HL-60 (cell line): ENCODE data around the gene UBXN7.
"Not testable (repeated sequence)": the region's sequence is repeated elsewhere in the genome, so short reads cannot be mapped to it uniquely, and the experiment has no call there.

Experiments
- DNase-seq, 2 experiments: peaks; one replicate each; pipeline ENCODE4 v3.0.0-alpha.2; 2010 to 2020; ENCODE audit warnings: low read depth in 1 of 2, low spot score in 1 of 2
- H3K27ac ChIP-seq: fragments of 250-450 bp; sonication (Bioruptor Pico); replicated peaks from 2 replicates; pipeline ENCODE4 v1.5.1; 2020; ENCODE audit warnings: mild to moderate bottlenecking, moderate library complexity
- H3K27me3 ChIP-seq: fragments of 250-450 bp; sonication (Bioruptor Pico); 2 replicates; pipeline ENCODE4 v1.5.1; 2021; ENCODE audit warnings: mild to moderate bottlenecking, moderate library complexity; ENCODE audit not compliant: insufficient read depth, poor library complexity, severe bottlenecking
- H3K4me3 ChIP-seq: replicated peaks from 2 replicates; pipeline ENCODE4 v1.5.1; 2011; ENCODE audit warnings: mild to moderate bottlenecking, control low read depth, low read length; ENCODE audit not compliant: insufficient read depth
- GABPA ChIP-seq: IDR thresholded peaks from 2 replicates; pipeline ENCODE4 v1.6.1; 2012; ENCODE audit warnings: low read depth
- POLR2AphosphoS5 ChIP-seq: IDR thresholded peaks from 2 replicates; pipeline ENCODE4 v1.6.1; 2012; ENCODE audit warnings: low read depth
- SPI1 ChIP-seq: IDR thresholded peaks from 2 replicates; pipeline ENCODE4 v1.6.1; 2012; ENCODE audit warnings: low read depth, mild to moderate bottlenecking, borderline replicate concordance
- TF ChIP-seq, protein P1 (sequence below): IDR thresholded peaks from one replicate; pipeline ENCODE4 v1.5.1; 2011; ENCODE audit warnings: low read length, control low read depth, inconsistent platforms; ENCODE audit not compliant: insufficient read depth
- TF ChIP-seq, protein P2 (sequence below): IDR thresholded peaks from 2 replicates; pipeline ENCODE4 v1.6.1; 2012; ENCODE audit warnings: low read depth; ENCODE audit not compliant: insufficient replicate concordance

The UBXN7 gene

DNA sequence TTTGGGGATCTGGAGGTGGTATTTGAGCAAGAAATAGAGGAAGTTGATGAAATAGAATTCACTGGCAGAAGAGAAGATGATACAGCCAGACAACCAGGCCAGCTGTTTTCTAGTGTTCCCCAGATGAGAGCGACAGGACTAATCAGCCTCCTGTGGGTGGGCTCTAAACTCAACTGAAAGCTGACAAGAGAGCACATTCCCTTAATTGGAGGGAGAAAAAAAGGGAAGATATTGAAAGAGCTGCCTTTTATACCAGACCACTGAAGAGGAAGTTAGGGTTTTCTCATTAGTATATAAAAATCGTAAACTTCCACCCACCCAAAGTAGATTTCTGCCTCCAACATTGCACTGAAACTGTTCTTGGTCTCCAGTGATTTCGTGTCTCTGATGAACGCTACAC is 87.6 kb downstream of the UBXN7 start:
- TF ChIP-seq POLR2AphosphoS5: no peak
- no peak for TF ChIP-seq GABPA
- peak; percentile 47; the same call in 1 of the 2 replicates for TF ChIP-seq SPI1
- Histone ChIP-seq H3K27ac (no peak overlapping the region), H3K27me3 (no peaks in the 10 kb centered on the region), H3K4me3 (no peak overlapping the region)
- peak in 1 of 2 experiments; percentile 74 for DNase-seq

DNA sequence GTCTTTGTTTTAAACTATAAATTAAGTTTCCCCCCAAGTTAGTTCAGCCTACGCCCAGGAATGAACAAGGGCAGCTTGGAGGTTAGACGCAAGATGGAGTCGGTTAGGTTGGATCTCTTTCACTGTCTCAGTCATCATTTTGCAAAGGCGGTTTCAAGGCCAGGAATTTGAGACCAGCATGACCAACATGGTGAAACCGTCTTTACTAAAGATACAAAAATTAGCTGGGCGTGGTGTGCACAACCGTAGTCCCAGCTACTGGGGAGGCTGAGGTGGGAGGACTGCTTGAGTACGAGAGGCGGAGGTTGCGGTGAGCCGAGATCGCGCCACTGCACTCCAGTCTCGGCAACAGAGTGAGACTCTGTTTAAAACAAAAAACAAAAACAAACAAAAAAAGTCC is 88.3 kb downstream of the UBXN7 start:
- DNase-seq, H3K27ac ChIP-seq, H3K27me3 ChIP-seq, H3K4me3 ChIP-seq: not testable (repeated sequence)

DNA sequence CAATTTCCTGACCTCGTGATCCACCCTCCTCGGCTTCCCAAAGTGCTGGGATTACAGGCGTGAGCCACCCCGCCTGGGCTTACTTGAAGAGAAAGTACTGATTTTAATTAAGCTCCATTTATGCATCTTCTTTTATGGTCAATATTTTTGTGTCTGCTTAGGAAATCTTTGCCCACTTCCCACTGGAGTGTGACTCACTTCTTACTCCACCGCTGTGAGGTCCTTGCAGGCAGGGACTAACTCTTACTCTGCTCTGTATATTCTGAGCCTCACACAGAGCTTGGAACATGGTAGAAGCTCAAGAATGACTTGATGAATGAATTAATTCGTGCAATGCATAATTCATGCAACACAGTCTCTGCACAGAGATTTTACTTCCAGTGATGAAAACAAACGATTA is 91.1 kb downstream of the UBXN7 start:
- DNase-seq: peak; percentile 36 to 77
- H3K27me3 ChIP-seq: no peaks in the 10 kb centered on the region
- H3K27ac ChIP-seq: no peak overlapping the region
- no peak overlapping the region for H3K4me3 ChIP-seq
- TF ChIP-seq, protein P1, sequence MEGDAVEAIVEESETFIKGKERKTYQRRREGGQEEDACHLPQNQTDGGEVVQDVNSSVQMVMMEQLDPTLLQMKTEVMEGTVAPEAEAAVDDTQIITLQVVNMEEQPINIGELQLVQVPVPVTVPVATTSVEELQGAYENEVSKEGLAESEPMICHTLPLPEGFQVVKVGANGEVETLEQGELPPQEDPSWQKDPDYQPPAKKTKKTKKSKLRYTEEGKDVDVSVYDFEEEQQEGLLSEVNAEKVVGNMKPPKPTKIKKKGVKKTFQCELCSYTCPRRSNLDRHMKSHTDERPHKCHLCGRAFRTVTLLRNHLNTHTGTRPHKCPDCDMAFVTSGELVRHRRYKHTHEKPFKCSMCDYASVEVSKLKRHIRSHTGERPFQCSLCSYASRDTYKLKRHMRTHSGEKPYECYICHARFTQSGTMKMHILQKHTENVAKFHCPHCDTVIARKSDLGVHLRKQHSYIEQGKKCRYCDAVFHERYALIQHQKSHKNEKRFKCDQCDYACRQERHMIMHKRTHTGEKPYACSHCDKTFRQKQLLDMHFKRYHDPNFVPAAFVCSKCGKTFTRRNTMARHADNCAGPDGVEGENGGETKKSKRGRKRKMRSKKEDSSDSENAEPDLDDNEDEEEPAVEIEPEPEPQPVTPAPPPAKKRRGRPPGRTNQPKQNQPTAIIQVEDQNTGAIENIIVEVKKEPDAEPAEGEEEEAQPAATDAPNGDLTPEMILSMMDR: no peak
- TF ChIP-seq SPI1 (peak; percentile 56; the same call in 1 of the 2 replicates), POLR2AphosphoS5 (no peak), GABPA (no peak)
- TF ChIP-seq, protein P2, sequence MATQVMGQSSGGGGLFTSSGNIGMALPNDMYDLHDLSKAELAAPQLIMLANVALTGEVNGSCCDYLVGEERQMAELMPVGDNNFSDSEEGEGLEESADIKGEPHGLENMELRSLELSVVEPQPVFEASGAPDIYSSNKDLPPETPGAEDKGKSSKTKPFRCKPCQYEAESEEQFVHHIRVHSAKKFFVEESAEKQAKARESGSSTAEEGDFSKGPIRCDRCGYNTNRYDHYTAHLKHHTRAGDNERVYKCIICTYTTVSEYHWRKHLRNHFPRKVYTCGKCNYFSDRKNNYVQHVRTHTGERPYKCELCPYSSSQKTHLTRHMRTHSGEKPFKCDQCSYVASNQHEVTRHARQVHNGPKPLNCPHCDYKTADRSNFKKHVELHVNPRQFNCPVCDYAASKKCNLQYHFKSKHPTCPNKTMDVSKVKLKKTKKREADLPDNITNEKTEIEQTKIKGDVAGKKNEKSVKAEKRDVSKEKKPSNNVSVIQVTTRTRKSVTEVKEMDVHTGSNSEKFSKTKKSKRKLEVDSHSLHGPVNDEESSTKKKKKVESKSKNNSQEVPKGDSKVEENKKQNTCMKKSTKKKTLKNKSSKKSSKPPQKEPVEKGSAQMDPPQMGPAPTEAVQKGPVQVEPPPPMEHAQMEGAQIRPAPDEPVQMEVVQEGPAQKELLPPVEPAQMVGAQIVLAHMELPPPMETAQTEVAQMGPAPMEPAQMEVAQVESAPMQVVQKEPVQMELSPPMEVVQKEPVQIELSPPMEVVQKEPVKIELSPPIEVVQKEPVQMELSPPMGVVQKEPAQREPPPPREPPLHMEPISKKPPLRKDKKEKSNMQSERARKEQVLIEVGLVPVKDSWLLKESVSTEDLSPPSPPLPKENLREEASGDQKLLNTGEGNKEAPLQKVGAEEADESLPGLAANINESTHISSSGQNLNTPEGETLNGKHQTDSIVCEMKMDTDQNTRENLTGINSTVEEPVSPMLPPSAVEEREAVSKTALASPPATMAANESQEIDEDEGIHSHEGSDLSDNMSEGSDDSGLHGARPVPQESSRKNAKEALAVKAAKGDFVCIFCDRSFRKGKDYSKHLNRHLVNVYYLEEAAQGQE: no peak

DNA sequence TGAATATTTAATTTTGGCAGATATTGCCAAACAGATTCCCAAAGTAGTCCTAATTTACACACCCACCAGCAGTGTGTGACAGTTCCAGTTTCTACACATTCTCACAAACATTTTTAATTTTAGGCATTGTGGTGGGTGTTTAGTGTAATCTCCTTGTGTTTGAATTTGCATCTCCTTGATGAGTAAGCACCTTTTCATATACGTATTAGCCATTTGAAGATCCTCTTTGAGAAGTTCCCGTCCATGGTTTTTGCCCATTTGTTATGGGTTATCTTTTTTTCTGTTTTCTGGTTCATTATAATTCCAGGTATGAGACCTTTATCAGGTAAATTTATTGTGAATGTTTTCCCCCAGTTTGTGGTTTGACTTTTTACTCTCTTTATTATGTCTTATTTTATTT is 91.8 kb downstream of the UBXN7 start:
- Histone ChIP-seq H3K27ac (no peak overlapping the region; the same call in 1 of the 2 replicates), H3K27me3 (no peaks in the 10 kb centered on the region), H3K4me3 (no peak overlapping the region)
- TF ChIP-seq GABPA: no peak
- TF ChIP-seq SPI1: no peak
- TF ChIP-seq, protein P2: no peak
- TF ChIP-seq, protein P1: no peak
- TF ChIP-seq POLR2AphosphoS5: no peak
- no peak for DNase-seq
